IMR-90 (cell line): ENCODE measurements around the gene DGKD. TPM values are rescaled to one million over a fixed set of nuclear protein-coding genes. Genes with fewer than 3 reads are reported as not detected.

Experiments
- ATAC-seq: fragments of 200-7000 bp; cut with Tn5 transposase; 2 replicates; pipeline ENCODE4 v1.9.1; 2020; ENCODE audit warnings: low read depth, mild to moderate bottlenecking, moderate library complexity
- BruUV-seq: library from RNA; stranded (reverse); fragments of 400-500 nt; replicated peaks from 2 replicates; lab custom pipeline; 2021; lab: Mats Ljungman, UMichigan
- CTCF ChIA-PET: fragments of 300-600 bp; formaldehyde crosslinking; extraction: SDS; loops from one replicate; lab custom pipeline; 2021; ENCODE audit warnings: antibody characterized with exemption; lab: Yijun Ruan, JAX
- POLR2A ChIA-PET: fragments of 300-600 bp; sonication (Branson Sonifier 250); formaldehyde crosslinking; loops from one replicate; lab custom pipeline; 2022; ENCODE audit warnings: antibody characterized with exemption; ENCODE audit not compliant: unreplicated experiment; lab: Charles Lee
- DNase-seq: peaks from one replicate; pipeline ENCODE4 v3.0.0; 2013
- H2AFZ ChIP-seq: replicated peaks from 2 replicates; pipeline ENCODE3; 2013; ENCODE audit warnings: low read length, mild to moderate bottlenecking; ENCODE audit not compliant: poor library complexity
- H2AK5ac ChIP-seq: 2 replicates; pipeline ENCODE4 v1.6.1; 2013; ENCODE audit warnings: low read depth, low read length, inconsistent platforms
- H2AK9ac ChIP-seq: replicated peaks from 2 replicates; pipeline ENCODE3; 2013; ENCODE audit warnings: mild to moderate bottlenecking, low read depth, low read length, moderate library complexity; ENCODE audit not compliant: poor library complexity
- H2BK120ac ChIP-seq: 2 replicates; pipeline ENCODE4 v1.6.1; 2013; ENCODE audit warnings: low read depth, low read length, inconsistent platforms
- H2BK15ac ChIP-seq: 3 replicates; pipeline ENCODE4 v1.6.1; 2013; ENCODE audit warnings: low read depth, low read length, inconsistent platforms
- H2BK20ac ChIP-seq: 2 replicates; pipeline ENCODE4 v1.6.1; 2013; ENCODE audit warnings: low read depth, mild to moderate bottlenecking, inconsistent platforms, low read length, moderate library complexity
- H2BK5ac ChIP-seq: 2 replicates; pipeline ENCODE4 v1.6.1; 2013; ENCODE audit warnings: mild to moderate bottlenecking, low read depth, low read length, inconsistent platforms; ENCODE audit not compliant: poor library complexity, severe bottlenecking
- H3K14ac ChIP-seq: replicated peaks from 2 replicates; pipeline ENCODE4 v1.6.1; 2013; ENCODE audit warnings: low read depth, low read length, inconsistent platforms
- H3K18ac ChIP-seq: 2 replicates; pipeline ENCODE4 v1.6.1; 2013; ENCODE audit warnings: low read depth, low read length, control low read depth
- H3K23ac ChIP-seq: 2 replicates; pipeline ENCODE4 v1.6.1; 2013; ENCODE audit warnings: low read depth, low read length, inconsistent platforms
- H3K27ac ChIP-seq: 2 replicates; pipeline ENCODE4 v1.5.1; 2013; ENCODE audit warnings: mild to moderate bottlenecking, control low read depth, low read length; ENCODE audit not compliant: insufficient read depth
- H3K27me3 ChIP-seq: 2 replicates; pipeline ENCODE4 v1.6.1; 2013; ENCODE audit warnings: low read length; ENCODE audit not compliant: control insufficient read depth, insufficient read depth
- H3K36me3 ChIP-seq: 2 replicates; pipeline ENCODE4 v1.6.1; 2013; ENCODE audit warnings: low read length, mixed read lengths; ENCODE audit not compliant: control insufficient read depth, insufficient read depth
- H3K4ac ChIP-seq: 2 replicates; pipeline ENCODE4 v1.6.1; 2013; ENCODE audit warnings: low read depth, low read length, inconsistent platforms
- H3K4me1 ChIP-seq: 2 replicates; pipeline ENCODE4 v1.6.1; 2013; ENCODE audit warnings: low read length, mixed read lengths; ENCODE audit not compliant: control insufficient read depth, insufficient read depth
- H3K4me2 ChIP-seq: 2 replicates; pipeline ENCODE4 v1.6.1; 2013; ENCODE audit warnings: low read depth, mild to moderate bottlenecking, control low read depth, low read length, moderate library complexity
- H3K4me3 ChIP-seq: 2 replicates; pipeline ENCODE4 v1.5.1; 2013; ENCODE audit warnings: low read depth, mild to moderate bottlenecking, control low read depth, low read length, moderate library complexity; ENCODE audit not compliant: insufficient read depth
- H3K56ac ChIP-seq: 2 replicates; pipeline ENCODE4 v1.6.1; 2013; ENCODE audit warnings: low read length, inconsistent platforms; ENCODE audit not compliant: insufficient read depth; ENCODE audit errors: extremely low read depth
- H3K79me1 ChIP-seq, 2 experiments: 2 replicates each; pipeline ENCODE4 v1.6.1; 2013; ENCODE audit warnings: low read length in 2 of 2, inconsistent platforms in 1 of 2, low read depth in 1 of 2
- H3K9ac ChIP-seq: 2 replicates; pipeline ENCODE4 v1.6.1; 2013; ENCODE audit warnings: low read depth, low read length, control low read depth
- H3K9me1 ChIP-seq: 2 replicates; pipeline ENCODE4 v1.6.1; 2013; ENCODE audit warnings: low read length, inconsistent platforms; ENCODE audit not compliant: insufficient read depth
- H3K9me3 ChIP-seq: 2 replicates; pipeline ENCODE4 v1.6.1; 2013; ENCODE audit warnings: low read length; ENCODE audit not compliant: control insufficient read depth, insufficient read depth
- H4K20me1 ChIP-seq: 2 replicates; pipeline ENCODE4 v1.6.1; 2013; ENCODE audit warnings: low read length, inconsistent platforms; ENCODE audit not compliant: insufficient read depth
- H4K5ac ChIP-seq: 2 replicates; pipeline ENCODE4 v1.6.1; 2013; ENCODE audit warnings: mild to moderate bottlenecking, low read depth, low read length, control low read depth
- H4K8ac ChIP-seq, 2 experiments: 2 replicates each; pipeline ENCODE4 v1.6.1; 2013; ENCODE audit warnings: low read depth in 2 of 2, low read length in 2 of 2, control low read depth in 1 of 2, inconsistent platforms in 1 of 2
- H4K91ac ChIP-seq: 2 replicates; pipeline ENCODE4 v1.6.1; 2013; ENCODE audit warnings: low read depth, low read length, inconsistent platforms; ENCODE audit not compliant: insufficient read depth
- CEBPB ChIP-seq: IDR thresholded peaks from 2 replicates; pipeline ENCODE4 v1.6.1; 2012; ENCODE audit warnings: low read depth, low read length, improper control_type of control experiment
- RAD21 ChIP-seq: IDR thresholded peaks from 2 replicates; pipeline ENCODE4 v1.6.1; 2012; ENCODE audit warnings: low read length, improper control_type of control experiment
- WGBS, 2 experiments: methylation state at CpG; one replicate each; pipeline versions ENCODE4 v1.1.5 to v1.1.7; 2013; ENCODE audit warnings: missing lambda C conversion rate in 2 of 2; ENCODE audit not compliant: insufficient read length in 1 of 2; ENCODE audit errors: extremely low coverage in 2 of 2; 5-methylcytosine and 5-hydroxymethylcytosine counted together
- dilution Hi-C: fragments of 300-500 bp; cut with HindIII; formaldehyde crosslinking; loops from one replicate; pipeline ENCODE4 v1.14.3; 2018; ENCODE audit warnings: low sequenced_read_pairs; ENCODE audit not compliant: unreplicated experiment
- in situ Hi-C: fragments of 300-500 bp; cut with MboI; formaldehyde crosslinking; loops from 3 replicates; pipeline ENCODE4 v1.14.3; 2019; ENCODE audit warnings: low sequenced_read_pairs, inconsistent platforms, mixed read lengths
- intact Hi-C: fragments of 100-400 bp; cut with micrococcal nuclease; formaldehyde crosslinking; loops from 2 replicates; pipeline ENCODE4 v1.10.0; 2022
- polyA plus RNA-seq, 3 experiments: library from polyadenylated mRNA; depleted of rRNA; stranded (reverse); fragments of >200 nt; gene quantifications; 2 replicates each; pipeline ENCODE4 v1.2.3, GENCODE V29; 2012; ENCODE audit warnings: low replicate concordance in 1 of 3
- total RNA-seq: library from RNA; depleted of rRNA; stranded (reverse); fragments of >200 nt; gene quantifications from 2 replicates; pipeline ENCODE4 v1.2.3, GENCODE V29; 2012

DGKD gene
- total and polyA plus RNA-seq, 2 of the 4 experiments (the other 2 are of a cell fraction), result 6.5 to 10.1 TPM

DNA sequence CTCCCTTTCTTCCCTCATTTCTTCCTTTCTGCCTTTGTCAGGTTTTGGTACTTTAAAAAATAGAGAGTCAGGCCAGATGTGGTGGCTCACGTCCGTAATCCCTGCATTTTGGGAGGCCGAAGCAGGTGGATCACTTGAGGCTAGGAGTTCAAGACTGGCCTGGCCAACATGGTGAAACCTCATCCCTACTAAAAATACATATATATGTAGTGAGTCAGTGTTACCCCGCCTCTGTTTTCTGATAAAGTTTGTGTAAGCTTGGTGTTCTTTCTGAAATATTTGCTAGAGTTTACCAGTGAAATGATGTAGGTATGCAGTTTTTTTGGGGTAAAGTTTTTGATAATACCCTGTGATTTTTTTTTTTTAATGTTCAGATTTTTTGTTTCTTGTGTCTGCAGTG lies 58.8 kb downstream of the DGKD start:
- intact Hi-C loops, result no loop called here

More for the DNA sequence above, 58.8 kb downstream of the DGKD start:
- H2AK5ac ChIP-seq, result peak overlapping the region; percentile 56; the same call in 1 of the 2 replicates
- no TSS peak for BruUV-seq
- H4K91ac ChIP-seq, result no peak overlapping the region
- H3K23ac ChIP-seq, result no peak overlapping the region
- no peaks in the 10 kb centered on the region for H3K27me3 ChIP-seq
- peak overlapping the region; percentile 79 for H2BK5ac ChIP-seq
- ChIA-PET CTCF (interaction anchor here (0.6 kb wide), 1 partner anchor 1934 kb away, joined by 4 read pairs; no protein-coding TSS in a partner anchor), POLR2A (no interaction called here)
- H3K9ac ChIP-seq, result no peak overlapping the region
- H3K27ac ChIP-seq, result no peak overlapping the region
- 0 out of 2 replicates have a peak overlapping the region, but pooled peaks have one; percentile 6 for H3K4ac ChIP-seq
- 0 out of 2 replicates have a peak, but pooled peaks have one; percentile 3 for TF ChIP-seq CEBPB
- no peak for TF ChIP-seq RAD21
- no peak overlapping the region; the same call in 1 of the 2 replicates for H3K4me2 ChIP-seq
- H4K8ac ChIP-seq, result 0 out of 4 replicates have a peak overlapping the region, but pooled peaks of 1 of the 2 experiments have one; percentile 22
- H3K56ac ChIP-seq, result no peak overlapping the region
- H3K79me1 ChIP-seq, result peaks cover 0 to 45% of the 10 kb centered on the region in 2 experiments; a peak in 3 of 4 replicates
- no CpG with 5 or more reads among the region's 4 CpGs for WGBS, 2 experiments
- H2BK15ac ChIP-seq, result no peak overlapping the region
- no peak; the same call in 1 of the 2 replicates for ATAC-seq
- H2AFZ ChIP-seq, result no peak overlapping the region
- no peak overlapping the region; the same call in 1 of the 2 replicates for H2BK120ac ChIP-seq
- H3K4me3 ChIP-seq, result no peak overlapping the region
- peaks cover 2% of the 10 kb centered on the region; the same call in 1 of the 2 replicates for H3K9me3 ChIP-seq
- H3K36me3 ChIP-seq, result no peaks in the 10 kb centered on the region
- H4K5ac ChIP-seq, result no peak overlapping the region
- H4K20me1 ChIP-seq, result no peaks in the 10 kb centered on the region
- no peak overlapping the region for H3K14ac ChIP-seq
- H2BK20ac ChIP-seq, result no peak overlapping the region
- in situ Hi-C loops (no loop called here), dilution Hi-C loops (no loop called here)
- H2AK9ac ChIP-seq, result no peak overlapping the region
- H3K9me1 ChIP-seq, result peaks cover 17% of the 10 kb centered on the region
- H3K4me1 ChIP-seq, result peaks cover 17% of the 10 kb centered on the region
- H3K18ac ChIP-seq, result no peak overlapping the region
- DNase-seq, result peak; percentile 47
